Upper lobe of left lung (tissue), 6 donors: ENCODE data around the gene ATAT1. TPM values are rescaled to one million over a fixed set of nuclear protein-coding genes. Genes with fewer than 3 reads are reported as not detected.

Experiments used
- ATAC-seq, 2 donors: fragments of 200-7000 bp; cut with Tn5 transposase; one replicate each; pipeline ENCODE4 v1.9.1; 2022; ENCODE audit warnings: mild to moderate bottlenecking in 2 of 2, moderate library complexity in 2 of 2; ENCODE audit not compliant: low FRiP score in 2 of 2
- DNase-seq, 2 donors: peaks; one replicate each; pipeline ENCODE4 v3.0.0-alpha.2; 2019 to 2020
- H3K27ac ChIP-seq, 4 donors: fragments of 200-600 bp; sonication (generic); one replicate each; pipeline ENCODE4 v1.5.1; 2016 to 2019
- H3K27me3 ChIP-seq, 4 donors: fragments of 200-600 bp; sonication (generic); one replicate each; pipeline ENCODE4 v1.5.1; 2017 to 2019
- H3K36me3 ChIP-seq, 4 donors: fragments of 200-600 bp; sonication (generic); one replicate each; pipeline ENCODE4 v1.5.1; 2016 to 2019
- H3K4me1 ChIP-seq, 4 donors: fragments of 200-600 bp; sonication (generic); one replicate each; pipeline ENCODE4 v1.5.1; 2018 to 2019
- H3K4me3 ChIP-seq, 4 donors: fragments of 200-600 bp; sonication (generic); one replicate each; pipeline ENCODE4 v1.5.1; 2017 to 2019; ENCODE audit warnings: mild to moderate bottlenecking in 2 of 4, moderate library complexity in 1 of 4
- H3K9me3 ChIP-seq, 4 donors: fragments of 200-600 bp; sonication (generic); one replicate each; pipeline ENCODE4 v1.5.1; 2018 to 2019
- CTCF ChIP-seq, 6 experiments: fragments of 450-650 bp in 4 of 6; fragments of 200-600 bp in 2 of 6; sonication (generic) in 2 of 6; IDR thresholded peaks; one replicate each; pipeline ENCODE4 v1.5.1; 2016 to 2019; ENCODE audit warnings: antibody characterized with exemption in 6 of 6
- EP300 ChIP-seq, 4 donors: sonication (generic); formaldehyde crosslinking; IDR thresholded peaks; one replicate each; pipeline ENCODE4 v1.5.1; 2017; ENCODE audit warnings: antibody characterized with exemption in 4 of 4, control low read depth in 2 of 4
- POLR2A ChIP-seq, 4 donors: fragments of 450-650 bp; IDR thresholded peaks; one replicate each; pipeline ENCODE4 v1.5.1; 2016 to 2017; ENCODE audit warnings: antibody characterized with exemption in 4 of 4, mild to moderate bottlenecking in 2 of 4
- POLR2AphosphoS5 ChIP-seq, 2 donors: sonication (generic); formaldehyde crosslinking; IDR thresholded peaks; one replicate each; pipeline ENCODE4 v1.5.1; 2017; ENCODE audit warnings: antibody characterized with exemption in 2 of 2
- WGBS, 2 donors: methylation state at CpG; one replicate each; pipeline ENCODE4 v1.1.5; 2017 to 2018; 5-methylcytosine and 5-hydroxymethylcytosine counted together
- total RNA-seq, 6 donors: library from RNA; depleted of rRNA in 4 of 6; stranded (reverse); fragments of >200 nt in 4 of 6; gene quantifications; one replicate each; pipeline versions ENCODE4 v1.1.0 to v1.2.1, GENCODE V29; 2016 to 2021
- donor health status: DM: no; HTN: no; CAD: no; lungs with moderate emphysema.
- donor health status: DM: no; HTN: yes; CAD: no; lungs with severe emphysema.

Gene ATAT1
- 10 to 100 TPM in 1 of 6 donors, 1 to 10 TPM in 5; 3.1 to 36.7 (median 6.2) TPM for total RNA-seq

DNA sequence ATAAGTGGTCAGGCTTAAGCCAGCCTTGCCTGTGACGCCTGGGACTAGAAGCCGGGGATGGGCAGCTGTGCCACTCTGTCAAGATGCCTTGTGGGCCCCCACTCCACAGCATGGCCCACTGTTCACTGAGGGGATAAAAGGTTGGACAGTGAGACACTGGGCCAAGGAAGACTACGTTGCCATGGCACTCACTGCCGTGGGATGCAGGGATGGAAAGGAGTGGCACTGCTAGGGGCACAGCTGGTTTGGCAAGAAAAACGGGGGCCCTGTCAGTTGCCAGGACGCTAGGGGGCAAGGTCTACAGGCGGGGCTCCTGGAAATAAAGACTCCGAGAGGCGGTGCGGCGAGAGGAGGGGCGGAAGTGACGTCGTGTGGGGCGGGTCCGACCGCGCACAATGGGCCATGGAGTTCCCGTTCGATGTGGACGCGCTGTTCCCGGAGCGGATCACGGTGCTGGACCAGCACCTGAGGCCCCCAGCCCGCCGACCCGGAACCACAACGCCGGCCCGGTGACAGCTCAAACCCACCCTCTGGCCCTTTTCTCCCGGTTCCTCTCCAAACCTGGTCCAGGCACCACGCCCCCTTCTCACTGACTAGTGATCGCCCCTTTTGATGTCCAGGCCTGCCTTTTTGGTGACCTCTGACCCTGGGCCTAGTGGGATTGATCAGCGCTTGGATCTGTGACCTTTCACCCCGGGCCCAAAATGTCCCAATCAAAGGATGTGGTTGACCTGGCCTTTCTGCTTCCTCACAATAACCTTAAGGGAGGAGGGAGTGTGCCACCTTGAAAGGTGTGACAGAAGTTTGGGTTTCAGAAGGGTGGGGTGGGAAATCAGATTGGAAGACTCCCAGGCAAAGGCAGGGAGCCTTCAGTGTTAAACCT, at the start of gene ATAT1:
Gene ATAT1 (plus strand): TSS at position 391 of the 883 bp plus-strand sequence.
- Histone ChIP-seq H3K27ac (peak within 1 kb of the TSS; percentile 88 to 91 (median 88)), H3K36me3 (peaks cover 21 to 61% (median 39%) of the 10 kb centered on the region in 4 donors), H3K4me3 (peak within 1 kb of the TSS; percentile 41 to 65 (median 57)), H3K27me3 (no peaks in the 10 kb centered on the region), H3K4me1 (peaks cover 8 to 19% (median 17%) of the 10 kb centered on the region in 4 donors), H3K9me3 (no peaks in the 10 kb centered on the region)
- ATAC-seq (peak; percentile 94 to 98), DNase-seq (peak; percentile 93 to 98)
- WGBS, 2 donors, result 2% methylated on average over 15 to 35 of the region's 36 CpGs
- TF ChIP-seq POLR2AphosphoS5 (IDR thresholded peaks at IDR 0.05) (peak; percentile 52 to 80), CTCF (IDR thresholded peaks at IDR 0.05) (peak; percentile 25 to 73 (median 54)), POLR2A (IDR thresholded peaks at IDR 0.05) (peak in 2 of 4 donors; percentile 30 to 60), EP300 (IDR thresholded peaks at IDR 0.05) (peak in 2 of 4 donors; percentile 13 to 66)

- WGBS, 2 donors, result 93 to 99% methylated on average over 8 of the region's 8 CpGs
- peaks cover 10 to 17% (median 14%) of the 10 kb centered on the region in 4 donors for H3K4me1 ChIP-seq
- no peak overlapping the region for H3K4me3 ChIP-seq
- TF ChIP-seq POLR2AphosphoS5 (IDR thresholded peaks at IDR 0.05) (no peak), POLR2A (IDR thresholded peaks at IDR 0.05) (no peak), CTCF (IDR thresholded peaks at IDR 0.05) (no peak), EP300 (IDR thresholded peaks at IDR 0.05) (no peak)
- no peak for ATAC-seq
- H3K9me3 ChIP-seq, result no peaks in the 10 kb centered on the region
- DNase-seq, result no peak
- no peak overlapping the region for H3K27ac ChIP-seq
- peaks cover 41 to 68% (median 57%) of the 10 kb centered on the region in 4 donors for H3K36me3 ChIP-seq
- no peaks in the 10 kb centered on the region for H3K27me3 ChIP-seq
Observed at GRCh38 chr6:30578051-30578450, 48.6 kb upstream of the ATAT1 start.

- Histone ChIP-seq H3K9me3 (no peaks in the 10 kb centered on the region), H3K4me1 (no peaks in the 10 kb centered on the region), H3K36me3 (peaks cover 74 to 100% (median 94%) of the 10 kb centered on the region in 4 donors), H3K27me3 (no peaks in the 10 kb centered on the region), H3K4me3 (no peak overlapping the region), H3K27ac (no peak overlapping the region)
- ATAC-seq (no peak), DNase-seq (no peak)
- 83 to 85% methylated on average over 5 of the region's 5 CpGs for WGBS, 2 donors
- TF ChIP-seq POLR2A (IDR thresholded peaks at IDR 0.05) (no peak), CTCF (IDR thresholded peaks at IDR 0.05) (no peak), POLR2AphosphoS5 (IDR thresholded peaks at IDR 0.05) (no peak), EP300 (IDR thresholded peaks at IDR 0.05) (no peak)
Observed at GRCh38 chr6:30583921-30584320, 42.8 kb upstream of the ATAT1 start.

- no peaks in the 10 kb centered on the region for H3K27me3 ChIP-seq
- H3K4me1 ChIP-seq, result peaks cover 0 to 33% (median 16%) of the 10 kb centered on the region in 4 donors
- TF ChIP-seq POLR2A (IDR thresholded peaks at IDR 0.05), result no peak
- no peak for TF ChIP-seq CTCF (IDR thresholded peaks at IDR 0.05)
- no peak for TF ChIP-seq POLR2AphosphoS5 (IDR thresholded peaks at IDR 0.05)
- TF ChIP-seq EP300 (IDR thresholded peaks at IDR 0.05), result no peak
- ATAC-seq (no peak), DNase-seq (peak in 1 of 2 donors; percentile 55)
- peaks cover 33 to 93% (median 70%) of the 10 kb centered on the region in 4 donors for H3K36me3 ChIP-seq
- peak overlapping the region; percentile 39 to 73 (median 66) for H3K27ac ChIP-seq
- no peaks in the 10 kb centered on the region for H3K9me3 ChIP-seq
- WGBS, 2 donors, result 78 to 85% methylated on average over 9 to 15 of the region's 15 CpGs
- no peak overlapping the region for H3K4me3 ChIP-seq
Observed at GRCh38 chr6:30589754-30590358, 36.8 kb upstream of the ATAT1 start.
